GM12891 (cell line): Measurements from ENCODE around the gene WSCD1.

Experiments used
- POLR2A ChIP-seq: IDR thresholded peaks from 2 replicates; pipeline ENCODE4 v1.6.1; 2011; ENCODE audit warnings: low read depth, low read length, control low read depth
- POLR2AphosphoS5 ChIP-seq: IDR thresholded peaks from 2 replicates; pipeline ENCODE4 v1.6.1; 2011; ENCODE audit warnings: low read depth, low read length, control low read depth
- POU2F2 ChIP-seq: IDR thresholded peaks from 2 replicates; pipeline ENCODE4 v1.6.1; 2011; ENCODE audit warnings: low read depth, mild to moderate bottlenecking, control low read depth, low read length, moderate library complexity
- SPI1 ChIP-seq: IDR thresholded peaks from 2 replicates; pipeline ENCODE4 v1.6.1; 2011; ENCODE audit warnings: low read depth, low read length, control low read depth
- TAF1 ChIP-seq: IDR thresholded peaks from 2 replicates; pipeline ENCODE4 v1.6.1; 2011; ENCODE audit warnings: low read depth, low read length, control low read depth

GRCh38 chr17:6064868-6065267, 5.3 kb upstream of the WSCD1 start:
- TF ChIP-seq POLR2AphosphoS5, result no peak
- TF ChIP-seq TAF1, result no peak
- TF ChIP-seq POLR2A, result no peak
- no peak for TF ChIP-seq SPI1
- no peak for TF ChIP-seq POU2F2
